ENCODE measurements around the gene GAB1.

GRCh38 chr4:143451186-143451585, 114.5 kb downstream of the GAB1 start:
- TF ChIP-seq POLR2AphosphoS5 (IDR thresholded peaks at IDR 0.05; ENCODE audit: borderline replicate concordance, low read depth, low read length) (no peak), EZH2 (IDR thresholded peaks at IDR 0.05) (no peak)
